Prostate gland (tissue), 1 donor: ENCODE results near the gene ECM1.

Experiments used
- POLR2A ChIP-seq: fragments of 450-650 bp; IDR thresholded peaks from one replicate; pipeline ENCODE4 v1.6.1; 2016; ENCODE audit warnings: antibody characterized with exemption, mild to moderate bottlenecking
- POLR2AphosphoS5 ChIP-seq: sonication (generic); formaldehyde crosslinking; IDR thresholded peaks from one replicate; pipeline ENCODE4 v1.6.1; 2017; ENCODE audit warnings: antibody characterized with exemption

DNA sequence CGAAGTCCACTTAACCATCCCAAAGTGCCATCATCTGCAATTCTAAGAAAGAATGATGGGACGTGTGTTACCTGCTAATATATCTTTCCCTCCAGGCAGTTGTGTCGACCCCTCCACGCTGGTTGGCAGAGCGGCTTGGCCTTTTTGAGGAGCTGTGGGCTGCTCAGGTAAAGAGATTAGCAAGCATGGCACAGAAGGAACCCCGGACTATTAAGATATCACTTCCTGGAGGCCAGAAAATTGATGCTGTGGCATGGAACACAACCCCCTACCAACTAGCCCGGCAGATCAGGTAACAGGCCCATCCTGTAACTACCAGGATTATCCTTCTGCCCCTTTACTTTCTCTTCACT lies 20.2 kb upstream of the ECM1 start:
- no peak for TF ChIP-seq POLR2A
- TF ChIP-seq POLR2AphosphoS5, result no peak
